IPS-20b (cell line): ENCODE data around the gene PSORS1C1.
"Not testable (repeated sequence)": the region's sequence is repeated elsewhere in the genome, so short reads cannot be mapped to it uniquely, and the experiment has no call there.

Source experiments
- H3K27ac ChIP-seq: one replicate; pipeline ENCODE4 v1.5.1; 2013; ENCODE audit warnings: low read length
- H3K27me3 ChIP-seq: 2 replicates; pipeline ENCODE4 v1.6.1; 2013; ENCODE audit warnings: mild to moderate bottlenecking, low read length, inconsistent platforms; ENCODE audit not compliant: insufficient read depth
- H3K36me3 ChIP-seq: 2 replicates; pipeline ENCODE4 v1.6.1; 2013; ENCODE audit warnings: low read depth, mild to moderate bottlenecking, inconsistent platforms, low read length, moderate library complexity; ENCODE audit not compliant: insufficient read depth
- H3K4me1 ChIP-seq: 2 replicates; pipeline ENCODE4 v1.6.1; 2013; ENCODE audit warnings: mild to moderate bottlenecking, control low read depth, inconsistent platforms, low read length, moderate library complexity; ENCODE audit not compliant: insufficient read depth
- H3K4me3 ChIP-seq: 2 replicates; pipeline ENCODE4 v1.5.1; 2013; ENCODE audit warnings: mild to moderate bottlenecking, low read length, inconsistent platforms
- H3K9ac ChIP-seq: 2 replicates; pipeline ENCODE4 v1.6.1; 2013; ENCODE audit warnings: low read depth, mild to moderate bottlenecking, inconsistent platforms, low read length, moderate library complexity
- H3K9me3 ChIP-seq: 2 replicates; pipeline ENCODE4 v1.6.1; 2013; ENCODE audit warnings: mild to moderate bottlenecking, low read depth, low read length, inconsistent platforms; ENCODE audit not compliant: insufficient read depth

PSORS1C1 gene

DNA sequence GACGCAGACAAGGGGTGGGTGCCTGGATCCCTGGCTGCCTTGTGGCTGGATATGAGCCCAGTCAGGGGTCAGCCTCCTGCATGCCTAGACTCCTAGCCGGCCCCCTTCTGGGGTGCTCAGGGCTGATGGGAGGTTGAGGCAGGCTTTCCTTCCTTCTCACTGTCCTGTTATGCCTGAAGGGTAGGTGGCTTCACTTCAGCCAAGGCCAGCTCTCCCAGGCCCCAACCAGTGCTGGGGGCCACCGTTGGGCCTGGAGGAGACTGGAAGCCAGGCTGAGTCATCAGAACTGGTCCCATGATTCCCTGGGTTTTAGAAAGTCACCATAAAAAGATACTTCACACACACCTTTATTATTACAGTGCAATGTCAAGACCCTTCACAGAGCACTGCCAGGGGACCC lies 58.8 kb downstream of the PSORS1C1 start:
- H3K4me3 ChIP-seq = peak overlapping the region; percentile 85
- no peaks in the 10 kb centered on the region for H3K27me3 ChIP-seq
- peak overlapping the region; percentile 96 for H3K9ac ChIP-seq
- peak overlapping the region; percentile 98 for H3K27ac ChIP-seq
- H3K36me3 ChIP-seq = peaks cover 5% of the 10 kb centered on the region; the same call in 1 of the 2 replicates
- H3K4me1 ChIP-seq = peaks cover 19% of the 10 kb centered on the region
- H3K9me3 ChIP-seq = no peaks in the 10 kb centered on the region

DNA sequence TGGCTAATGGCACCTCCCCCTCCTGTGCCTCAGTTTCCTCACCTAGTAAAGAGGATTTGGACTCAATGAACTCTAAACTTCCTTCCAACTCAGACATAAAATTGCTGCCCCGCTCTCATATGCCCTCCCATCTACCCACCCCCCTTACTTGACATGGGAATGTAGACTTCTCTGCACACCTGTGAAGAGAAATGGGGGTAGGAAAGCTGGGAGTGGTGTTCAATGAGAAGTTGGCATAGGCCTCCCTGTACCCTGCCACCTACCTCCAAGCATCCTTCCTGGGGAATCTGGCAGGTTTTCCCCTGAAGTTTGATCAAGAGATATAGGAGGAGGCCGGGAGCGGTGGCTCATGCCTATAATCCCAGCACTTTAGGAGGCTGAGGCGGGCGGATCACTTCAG lies 59.8 kb downstream of the PSORS1C1 start:
- peak overlapping the region; percentile 98 for H3K27ac ChIP-seq
- peaks cover 19% of the 10 kb centered on the region for H3K4me1 ChIP-seq
- H3K4me3 ChIP-seq = no peak overlapping the region
- no peaks in the 10 kb centered on the region for H3K27me3 ChIP-seq
- H3K9ac ChIP-seq = peak overlapping the region; percentile 96; the same call in 1 of the 2 replicates
- H3K9me3 ChIP-seq = no peaks in the 10 kb centered on the region
- no peaks in the 10 kb centered on the region for H3K36me3 ChIP-seq

- Histone ChIP-seq H3K9me3 (no peaks in the 10 kb centered on the region), H3K27me3 (no peaks in the 10 kb centered on the region), H3K4me1 (peaks cover 15% of the 10 kb centered on the region), H3K4me3 (no peak overlapping the region), H3K36me3 (no peaks in the 10 kb centered on the region), H3K27ac (no peak overlapping the region), H3K9ac (no peak overlapping the region)
Observed at GRCh38 chr6:31175971-31176370, 61.4 kb downstream of the PSORS1C1 start.

- Histone ChIP-seq H3K9me3 (no peaks in the 10 kb centered on the region), H3K27me3 (no peaks in the 10 kb centered on the region), H3K36me3 (no peaks in the 10 kb centered on the region), H3K4me3 (no peak overlapping the region), H3K27ac (no peak overlapping the region), H3K4me1 (peaks cover 9% of the 10 kb centered on the region), H3K9ac (no peak overlapping the region)
Observed at GRCh38 chr6:31178143-31179041, 63.8 kb downstream of the PSORS1C1 start.

- Histone ChIP-seq H3K27ac (no peak overlapping the region), H3K4me3 (no peak overlapping the region), H3K27me3 (no peaks in the 10 kb centered on the region), H3K9me3 (no peaks in the 10 kb centered on the region), H3K9ac (no peak overlapping the region), H3K4me1 (peaks cover 4% of the 10 kb centered on the region), H3K36me3 (no peaks in the 10 kb centered on the region)
Observed at GRCh38 chr6:31179042-31179386, 64.4 kb downstream of the PSORS1C1 start.

DNA sequence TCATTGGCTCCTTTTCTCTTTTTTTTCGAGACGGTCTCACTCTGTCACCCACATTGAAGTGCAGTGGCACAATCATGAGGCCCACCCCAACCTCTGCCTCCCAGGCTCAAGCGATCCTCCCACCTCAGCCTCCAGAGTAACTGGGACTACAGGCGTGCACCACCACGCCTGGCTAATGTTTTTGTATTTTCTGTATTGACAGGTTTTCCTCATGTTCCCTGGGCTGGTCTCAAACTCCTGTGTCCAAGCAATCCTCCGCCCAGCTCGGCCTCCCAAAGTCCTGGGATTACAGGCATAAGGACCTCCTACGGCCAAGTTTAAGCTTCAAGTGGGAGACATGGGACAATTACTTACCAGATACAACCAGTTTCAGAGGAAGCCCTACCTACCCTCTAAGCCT lies 65.3 kb downstream of the PSORS1C1 start:
- peaks cover 3% of the 10 kb centered on the region; the same call in 1 of the 2 replicates for H3K4me1 ChIP-seq
- no peaks in the 10 kb centered on the region for H3K27me3 ChIP-seq
- H3K9me3 ChIP-seq = no peaks in the 10 kb centered on the region
- H3K36me3 ChIP-seq = no peaks in the 10 kb centered on the region
- H3K4me3 ChIP-seq = no peak overlapping the region
- no peak overlapping the region for H3K27ac ChIP-seq
- no peak overlapping the region for H3K9ac ChIP-seq

DNA sequence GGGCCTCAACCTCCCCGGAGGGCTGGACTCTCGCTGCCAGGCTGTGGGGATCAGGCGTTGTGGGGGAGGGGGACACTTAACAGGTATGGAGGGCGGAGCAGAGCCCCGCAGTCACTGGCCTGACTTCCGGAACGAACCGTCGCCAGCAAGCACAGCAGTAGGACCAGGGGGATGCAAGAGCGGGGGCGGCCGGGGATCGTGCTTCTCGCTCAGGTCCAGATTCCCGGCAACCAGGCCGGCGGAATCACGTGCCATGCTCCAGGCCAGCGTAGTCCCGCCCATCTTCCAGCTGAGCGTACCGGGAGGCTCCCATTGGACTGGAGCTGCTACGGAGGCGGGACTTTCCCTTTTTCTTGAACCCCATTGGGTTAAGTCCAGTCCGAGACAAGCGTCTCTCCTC lies 65.9 kb downstream of the PSORS1C1 start:
- no peaks in the 10 kb centered on the region for H3K9me3 ChIP-seq
- peaks cover 3% of the 10 kb centered on the region for H3K4me1 ChIP-seq
- no peaks in the 10 kb centered on the region for H3K27me3 ChIP-seq
- no peak overlapping the region for H3K9ac ChIP-seq
- no peaks in the 10 kb centered on the region for H3K36me3 ChIP-seq
- no peak overlapping the region for H3K27ac ChIP-seq
- no peak overlapping the region for H3K4me3 ChIP-seq

- not testable (repeated sequence) for H3K4me1 ChIP-seq
Observed at GRCh38 chr6:31183287-31183686, 68.7 kb downstream of the PSORS1C1 start.

DNA sequence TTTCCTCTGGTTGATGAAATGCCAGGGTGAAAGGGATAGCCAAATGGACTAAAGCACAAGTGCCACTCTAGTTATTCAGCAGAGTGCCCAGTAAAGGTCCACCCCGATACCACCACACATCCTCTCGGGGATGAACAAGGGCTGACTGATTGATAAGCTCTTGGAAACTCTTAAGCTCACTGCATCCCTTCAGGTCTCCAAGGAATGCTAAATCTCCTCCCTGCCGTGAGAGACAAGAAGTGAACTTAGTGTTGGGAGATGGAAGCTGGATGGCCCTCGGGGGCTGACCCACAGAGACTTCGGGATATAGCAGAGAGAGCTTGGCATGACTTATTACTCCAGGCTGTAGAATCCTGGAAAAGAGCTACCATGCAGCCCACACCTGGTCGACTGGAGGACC lies 69.3 kb downstream of the PSORS1C1 start:
- not testable (repeated sequence) for H3K27me3 ChIP-seq, H3K36me3 ChIP-seq, H3K27ac ChIP-seq, H3K4me1 ChIP-seq, H3K9ac ChIP-seq, H3K9me3 ChIP-seq, H3K4me3 ChIP-seq

More at GRCh38 chr6:31183287-31183686, 68.7 kb downstream of the PSORS1C1 start:
- H3K4me3 ChIP-seq, H3K9ac ChIP-seq, H3K27me3 ChIP-seq, H3K27ac ChIP-seq, H3K36me3 ChIP-seq, H3K9me3 ChIP-seq: not testable (repeated sequence)

- not testable (repeated sequence) for H3K36me3 ChIP-seq, H3K27me3 ChIP-seq, H3K27ac ChIP-seq, H3K9me3 ChIP-seq, H3K9ac ChIP-seq, H3K4me3 ChIP-seq, H3K4me1 ChIP-seq
Observed at GRCh38 chr6:31185695-31186051, 71.1 kb downstream of the PSORS1C1 start.

DNA sequence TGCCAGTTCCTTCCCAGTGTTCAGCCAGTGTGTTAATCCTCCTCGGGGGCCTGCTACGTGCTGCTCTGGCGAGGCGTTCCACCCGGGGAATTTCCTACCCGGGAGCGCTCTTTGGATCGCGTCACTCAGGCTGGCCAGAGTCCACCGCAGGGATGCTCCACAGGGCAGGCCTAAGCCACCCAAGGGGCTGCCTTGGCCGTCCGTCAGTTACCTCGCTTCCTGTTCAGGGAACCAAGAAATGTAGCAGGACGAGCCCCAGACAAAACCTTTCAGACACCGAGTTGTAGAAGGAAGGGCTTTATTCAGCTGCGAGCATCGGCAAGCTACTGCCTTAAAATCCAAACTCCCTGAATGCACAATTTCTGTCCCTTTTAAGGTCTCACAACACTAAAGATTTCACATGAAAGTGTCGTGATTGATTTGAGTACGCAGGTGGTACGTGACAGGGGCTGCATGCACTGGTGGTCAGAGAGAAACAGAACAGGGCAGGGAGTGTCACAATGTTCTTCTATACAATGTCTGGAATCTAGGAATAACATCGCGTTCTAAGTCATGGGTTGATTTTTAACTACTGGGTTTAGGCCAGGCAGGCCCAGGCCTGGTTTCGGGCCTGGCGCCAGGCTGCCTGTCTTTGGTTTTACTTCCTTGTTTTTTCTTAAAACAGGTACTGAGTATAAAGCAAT lies 71.6 kb downstream of the PSORS1C1 start:
- H3K27ac ChIP-seq = no peak overlapping the region
- H3K9me3 ChIP-seq = no peaks in the 10 kb centered on the region
- H3K4me1 ChIP-seq = peaks cover 3% of the 10 kb centered on the region; the same call in 1 of the 2 replicates
- H3K27me3 ChIP-seq = no peaks in the 10 kb centered on the region
- H3K36me3 ChIP-seq = no peaks in the 10 kb centered on the region
- H3K9ac ChIP-seq = no peak overlapping the region
- no peak overlapping the region for H3K4me3 ChIP-seq

GRCh38 chr6:31187780-31188194 lies 73.2 kb downstream of the PSORS1C1 start:
- no peak overlapping the region for H3K4me3 ChIP-seq
- H3K4me1 ChIP-seq = peaks cover 3% of the 10 kb centered on the region; the same call in 1 of the 2 replicates
- H3K9ac ChIP-seq = no peak overlapping the region
- H3K27ac ChIP-seq = no peak overlapping the region
- no peaks in the 10 kb centered on the region for H3K9me3 ChIP-seq
- no peaks in the 10 kb centered on the region for H3K27me3 ChIP-seq
- H3K36me3 ChIP-seq = no peaks in the 10 kb centered on the region
